Osteocyte (in vitro differentiated cells): ENCODE data around the gene YTHDC1. TPM values are rescaled to one million over a fixed set of nuclear protein-coding genes. Genes with fewer than 3 reads are reported as not detected.
"Not testable (repeated sequence)": the region's sequence is repeated elsewhere in the genome, so short reads cannot be mapped to it uniquely, and the experiment has no call there.

ENCODE experiments used
- DNase-seq: peaks from one replicate; pipeline ENCODE4 v3.0.0; 2021; ENCODE audit warnings: mixed read lengths; ENCODE audit not compliant: unreplicated experiment; ENCODE audit errors: extremely low spot score
- H3K27ac Mint-ChIP-seq: one replicate; pipeline ENCODE4 v1.8.0; 2021; ENCODE audit warnings: mild to moderate bottlenecking, mixed read lengths; ENCODE audit not compliant: unreplicated experiment
- H3K27me3 Mint-ChIP-seq: one replicate; pipeline ENCODE4 v1.8.0; 2021; ENCODE audit warnings: mixed read lengths; ENCODE audit not compliant: unreplicated experiment
- H3K36me3 Mint-ChIP-seq: one replicate; pipeline ENCODE4 v1.8.0; 2021; ENCODE audit warnings: mixed read lengths; ENCODE audit not compliant: unreplicated experiment
- H3K4me1 Mint-ChIP-seq: one replicate; pipeline ENCODE4 v1.8.0; 2021; ENCODE audit warnings: mixed read lengths; ENCODE audit not compliant: unreplicated experiment
- H3K4me3 Mint-ChIP-seq: one replicate; pipeline ENCODE4 v1.8.0; 2021; ENCODE audit warnings: mild to moderate bottlenecking, moderate library complexity, mixed read lengths; ENCODE audit not compliant: unreplicated experiment
- H3K9me3 Mint-ChIP-seq: one replicate; pipeline ENCODE4 v1.8.0; 2021; ENCODE audit warnings: mixed read lengths; ENCODE audit not compliant: unreplicated experiment
- total RNA-seq: library from RNA; stranded (reverse); gene quantifications from 2 replicates; pipeline ENCODE4 v1.2.1, GENCODE V29; 2021
- TF ChIP-seq, protein P1 (sequence below): fragments of 200-600 bp; sonication (generic); IDR thresholded peaks from 2 replicates; pipeline ENCODE4 v1.5.0; 2021; ENCODE audit warnings: antibody characterized with exemption, mild to moderate bottlenecking, moderate library complexity

YTHDC1 gene
- total RNA-seq, 1 donor from 2014 or later = 82.8 TPM

DNA sequence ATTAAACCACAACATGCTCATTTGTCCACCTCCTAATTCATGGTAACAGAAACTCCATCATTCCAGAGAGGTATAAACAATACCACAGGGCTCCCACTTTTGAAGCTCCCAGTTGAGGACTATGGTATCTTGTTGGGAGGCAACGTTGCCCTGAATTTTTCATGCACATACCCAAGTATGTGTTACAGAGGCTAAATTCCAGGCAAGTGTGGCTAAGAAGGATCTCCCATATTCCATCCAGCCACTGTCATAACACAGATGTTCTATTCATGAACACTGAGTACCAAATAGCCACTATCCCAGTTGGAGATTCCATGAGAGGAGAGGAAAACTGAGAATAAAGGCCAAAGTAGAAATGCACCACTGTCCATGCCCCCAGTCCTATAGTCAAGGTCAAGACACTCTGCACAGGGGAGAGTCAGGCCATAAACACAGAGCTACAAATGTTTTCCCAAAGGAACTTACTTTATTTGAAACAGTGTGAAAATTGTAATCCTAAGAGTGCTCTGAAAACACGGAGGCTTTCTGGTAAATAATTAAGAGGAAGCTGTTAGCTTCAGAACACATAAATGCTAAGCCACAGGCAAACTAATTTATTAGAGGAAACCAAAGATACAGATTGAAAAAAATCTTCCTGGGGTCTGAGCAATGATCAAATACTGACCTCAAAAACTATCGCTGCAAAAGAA, 62.0 kb downstream of the YTHDC1 start:
- DNase-seq = no peak
- Mint-ChIP-seq H3K27me3 (peaks cover 39% of the 10 kb centered on the region), H3K4me3 (no peak overlapping the region), H3K9me3 (no peaks in the 10 kb centered on the region), H3K27ac (no peak overlapping the region), H3K36me3 (no peaks in the 10 kb centered on the region), H3K4me1 (no peaks in the 10 kb centered on the region)
- TF ChIP-seq, protein P1, sequence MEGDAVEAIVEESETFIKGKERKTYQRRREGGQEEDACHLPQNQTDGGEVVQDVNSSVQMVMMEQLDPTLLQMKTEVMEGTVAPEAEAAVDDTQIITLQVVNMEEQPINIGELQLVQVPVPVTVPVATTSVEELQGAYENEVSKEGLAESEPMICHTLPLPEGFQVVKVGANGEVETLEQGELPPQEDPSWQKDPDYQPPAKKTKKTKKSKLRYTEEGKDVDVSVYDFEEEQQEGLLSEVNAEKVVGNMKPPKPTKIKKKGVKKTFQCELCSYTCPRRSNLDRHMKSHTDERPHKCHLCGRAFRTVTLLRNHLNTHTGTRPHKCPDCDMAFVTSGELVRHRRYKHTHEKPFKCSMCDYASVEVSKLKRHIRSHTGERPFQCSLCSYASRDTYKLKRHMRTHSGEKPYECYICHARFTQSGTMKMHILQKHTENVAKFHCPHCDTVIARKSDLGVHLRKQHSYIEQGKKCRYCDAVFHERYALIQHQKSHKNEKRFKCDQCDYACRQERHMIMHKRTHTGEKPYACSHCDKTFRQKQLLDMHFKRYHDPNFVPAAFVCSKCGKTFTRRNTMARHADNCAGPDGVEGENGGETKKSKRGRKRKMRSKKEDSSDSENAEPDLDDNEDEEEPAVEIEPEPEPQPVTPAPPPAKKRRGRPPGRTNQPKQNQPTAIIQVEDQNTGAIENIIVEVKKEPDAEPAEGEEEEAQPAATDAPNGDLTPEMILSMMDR = no peak

DNA sequence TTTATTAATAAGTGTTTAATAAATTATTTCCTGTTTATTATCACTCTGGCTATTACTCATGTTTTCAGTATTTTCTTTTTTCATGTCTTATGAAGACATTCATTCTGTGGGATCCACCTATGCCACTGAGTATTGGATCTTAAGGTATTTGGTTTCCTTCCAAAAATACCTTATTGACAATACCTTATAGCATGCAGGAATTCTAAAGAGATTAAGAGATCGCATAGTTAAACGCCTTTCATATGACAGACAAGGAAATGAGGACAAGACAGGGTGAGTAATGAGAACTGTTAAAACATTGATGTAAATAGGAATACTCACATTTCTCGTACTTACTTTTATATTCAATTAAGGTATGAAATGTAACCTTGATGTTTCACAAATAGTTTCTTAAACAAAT, 66.2 kb downstream of the YTHDC1 start:
- TF ChIP-seq, protein P1 = no peak
- Mint-ChIP-seq H3K4me1 (no peaks in the 10 kb centered on the region), H3K9me3 (no peaks in the 10 kb centered on the region), H3K36me3 (no peaks in the 10 kb centered on the region), H3K27ac (no peak overlapping the region), H3K4me3 (no peak overlapping the region), H3K27me3 (peaks cover 28% of the 10 kb centered on the region)
- no peak for DNase-seq

DNA sequence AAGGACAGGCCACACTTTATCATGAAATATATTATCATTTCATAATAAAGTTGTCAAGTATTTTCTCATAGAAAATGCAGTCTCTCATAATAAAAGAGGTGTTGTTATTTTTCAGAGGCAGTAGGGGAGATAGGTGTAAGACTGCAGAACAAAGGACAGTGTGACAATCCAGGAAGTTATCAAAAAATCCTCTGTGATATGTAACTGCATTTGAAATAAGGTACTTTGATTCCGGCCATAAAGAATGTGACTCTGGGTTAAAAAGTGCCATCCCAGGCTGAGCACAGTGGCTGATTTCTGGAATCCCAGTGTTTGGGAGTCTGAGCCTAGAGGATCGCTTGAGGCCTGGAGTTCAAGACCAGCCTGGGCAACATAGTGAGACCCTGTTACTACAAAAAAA, 66.8 kb downstream of the YTHDC1 start:
- no peak for DNase-seq
- no peaks in the 10 kb centered on the region for H3K36me3 Mint-ChIP-seq

DNA sequence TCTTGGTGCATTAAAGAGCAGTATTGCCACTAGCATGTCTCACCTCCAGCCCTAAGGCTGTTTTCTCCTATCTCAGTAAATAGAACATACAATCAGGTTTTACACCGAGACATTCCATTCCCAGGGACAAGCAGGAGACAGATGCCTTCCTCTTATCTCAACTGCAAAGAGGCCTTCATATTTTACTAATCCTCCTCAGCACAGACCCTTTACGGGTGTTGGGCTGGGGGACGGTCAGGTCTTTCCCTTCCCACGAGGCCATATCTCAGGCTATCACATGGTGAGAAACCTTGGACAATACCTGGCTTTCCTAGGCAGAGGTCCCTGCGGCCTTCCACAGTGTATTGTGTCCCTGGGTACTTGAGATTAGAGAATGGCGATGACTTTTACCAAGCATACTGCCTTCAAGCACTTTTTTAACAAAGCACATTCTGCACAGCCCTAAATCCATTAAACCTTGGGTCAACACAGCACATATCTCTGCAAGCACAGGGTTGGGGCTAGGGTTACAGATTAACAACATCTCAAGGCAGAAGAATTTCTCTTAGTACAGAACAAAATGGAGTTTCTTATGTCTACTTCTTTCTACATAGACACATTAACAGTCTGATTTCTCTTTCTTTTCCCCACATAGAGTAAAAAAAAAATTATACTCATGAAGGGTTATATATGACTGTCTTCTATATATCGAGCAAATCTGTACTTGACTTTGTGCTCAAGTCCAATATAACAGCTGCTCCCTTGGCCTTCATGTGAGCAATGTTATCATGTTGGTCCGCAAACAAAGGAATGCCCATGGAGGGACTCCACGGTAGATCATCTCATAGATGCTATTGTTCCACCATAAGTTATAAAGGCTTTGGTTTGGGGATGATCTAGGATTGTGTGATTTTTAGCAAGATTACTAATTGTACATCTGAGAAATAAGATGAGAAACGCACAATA, 67.8 kb downstream of the YTHDC1 start:
- H3K9me3 Mint-ChIP-seq, DNase-seq: not testable (repeated sequence)

More for the DNA sequence above, 66.8 kb downstream of the YTHDC1 start:
- TF ChIP-seq, protein P1 = no peak
- H3K4me1 Mint-ChIP-seq = no peaks in the 10 kb centered on the region
- peaks cover 22% of the 10 kb centered on the region for H3K27me3 Mint-ChIP-seq
- H3K27ac Mint-ChIP-seq = no peak overlapping the region
- H3K9me3 Mint-ChIP-seq = no peaks in the 10 kb centered on the region
- H3K4me3 Mint-ChIP-seq = no peak overlapping the region

DNA sequence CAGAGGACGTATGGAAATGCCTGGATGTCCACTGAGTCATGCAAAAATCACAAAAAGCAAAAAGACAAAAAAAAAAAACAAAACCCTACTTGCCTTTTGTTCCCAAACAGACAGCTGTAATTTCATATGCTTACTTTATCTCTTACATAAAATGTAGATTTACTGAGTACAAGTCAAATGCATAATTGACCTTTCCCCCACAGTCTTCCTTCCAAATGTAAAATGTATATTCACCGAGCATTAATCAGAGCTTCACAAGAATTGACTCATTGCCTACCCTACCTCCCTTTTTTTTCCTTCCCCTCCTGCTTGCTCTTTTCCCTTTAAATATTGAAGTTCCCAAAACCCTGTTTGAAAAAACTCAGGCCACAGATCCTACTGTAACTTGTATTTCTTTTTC, 71.9 kb downstream of the YTHDC1 start:
- DNase-seq = no peak
- no peaks in the 10 kb centered on the region for H3K36me3 Mint-ChIP-seq
- H3K4me3 Mint-ChIP-seq = no peak overlapping the region
- peaks cover 3% of the 10 kb centered on the region for H3K27me3 Mint-ChIP-seq
- no peak overlapping the region for H3K27ac Mint-ChIP-seq
- no peaks in the 10 kb centered on the region for H3K9me3 Mint-ChIP-seq
- TF ChIP-seq, protein P1 = no peak
- H3K4me1 Mint-ChIP-seq = no peaks in the 10 kb centered on the region

More for the DNA sequence above, 67.8 kb downstream of the YTHDC1 start:
- H3K27me3 Mint-ChIP-seq = peaks cover 12% of the 10 kb centered on the region
- not testable (repeated sequence) for H3K4me1 Mint-ChIP-seq, H3K4me3 Mint-ChIP-seq, H3K27ac Mint-ChIP-seq, H3K36me3 Mint-ChIP-seq
